Endothelial cell of umbilical vein (primary cell): Measurements from ENCODE around the gene SLCO3A1. TPM values are rescaled to one million over a fixed set of nuclear protein-coding genes. Genes with fewer than 3 reads are reported as not detected.

Source experiments
- BruUV-seq: library from RNA; stranded (reverse); fragments of 400-500 nt; replicated peaks from 2 replicates; lab custom pipeline; 2021; lab: Mats Ljungman, UMichigan
- CTCF ChIA-PET: fragments of 300-600, 350-600 bp; sonication (Branson Sonifier 250); formaldehyde crosslinking; loops from one replicate; lab custom pipeline; 2021; ENCODE audit warnings: antibody characterized with exemption, inconsistent platforms; lab: Charles Lee
- POLR2A ChIA-PET: fragments of 300-600, 350-600 bp; sonication (Branson Sonifier 250); formaldehyde crosslinking; loops from one replicate; lab custom pipeline; 2021; ENCODE audit warnings: antibody characterized with exemption, inconsistent platforms; lab: Charles Lee
- DNase-seq: peaks from one replicate; pipeline ENCODE4 v3.0.0-alpha.2; 2011; ENCODE audit warnings: low read depth, low spot score
- FAIRE-seq: peaks from 2 replicates; lab custom pipeline; 2011; peaks lifted over from hg19 to GRCh38; lab: Jason Lieb, UNC
- H2AFZ ChIP-seq: 2 replicates; pipeline ENCODE4 v1.6.0; 2012; ENCODE audit warnings: low read depth, low read length, control low read depth, inconsistent platforms
- H3K27ac ChIP-seq: 2 replicates; pipeline ENCODE4 v1.5.1; 2011; ENCODE audit warnings: low read depth, mild to moderate bottlenecking, control low read depth, low read length, moderate library complexity; ENCODE audit not compliant: insufficient read depth
- H3K27me3 ChIP-seq, 2 experiments: 2 replicates each; pipeline versions ENCODE4 v1.6.0 to v1.6.1; 2011; ENCODE audit warnings: low read length in 2 of 2, mixed read lengths in 1 of 2; ENCODE audit not compliant: control insufficient read depth in 2 of 2, insufficient read depth in 2 of 2
- H3K36me3 ChIP-seq, 2 experiments: 2 replicates in 1 of 2; 3 replicates in 1 of 2; pipeline ENCODE4 v1.5.1; 2011; ENCODE audit warnings: low read length in 2 of 2, mild to moderate bottlenecking in 1 of 2, moderate library complexity in 1 of 2; ENCODE audit not compliant: control insufficient read depth in 2 of 2, insufficient read depth in 2 of 2; ENCODE audit errors: extremely low read depth in 1 of 2
- H3K4me1 ChIP-seq: 3 replicates; pipeline ENCODE4 v1.5.1; 2011; ENCODE audit warnings: mild to moderate bottlenecking, low read length; ENCODE audit not compliant: control insufficient read depth, insufficient read depth; ENCODE audit errors: extremely low read depth
- H3K4me2 ChIP-seq: 2 replicates; pipeline ENCODE4 v1.6.1; 2011; ENCODE audit warnings: low read length, control low read depth, mixed read lengths; ENCODE audit not compliant: insufficient read depth
- H3K4me3 ChIP-seq, 3 experiments: fragments of 200-600 bp in 1 of 3; sonication (generic), shearing (Covaris generic) in 1 of 3; replicated peaks in 1 of 3; 2 replicates each; pipeline ENCODE4 v1.5.1; 2011 to 2016; ENCODE audit warnings: control low read depth in 3 of 3, low read length in 3 of 3, mild to moderate bottlenecking in 2 of 3, inconsistent platforms in 1 of 3, low read depth in 1 of 3, moderate library complexity in 1 of 3; ENCODE audit not compliant: insufficient read depth in 1 of 3
- H3K79me2 ChIP-seq: 2 replicates; pipeline ENCODE4 v1.6.0; 2012; ENCODE audit warnings: low read length, inconsistent platforms; ENCODE audit not compliant: control insufficient read depth, insufficient read depth
- H3K9ac ChIP-seq: replicated peaks from 2 replicates; pipeline ENCODE3; 2011; ENCODE audit warnings: low read length, control low read depth; ENCODE audit not compliant: insufficient read depth; ENCODE audit errors: extremely low read depth
- H3K9me1 ChIP-seq: replicated peaks from 3 replicates; pipeline ENCODE4 v1.6.0; 2011; ENCODE audit warnings: mild to moderate bottlenecking, low read length; ENCODE audit not compliant: control insufficient read depth, insufficient read depth; ENCODE audit errors: extremely low read depth
- H3K9me3 ChIP-seq: replicated peaks from 2 replicates; pipeline ENCODE4 v1.5.1; 2012; ENCODE audit warnings: low read length, inconsistent platforms; ENCODE audit not compliant: control insufficient read depth, insufficient read depth
- H4K20me1 ChIP-seq: replicated peaks from 2 replicates; pipeline ENCODE3; 2011; ENCODE audit warnings: mild to moderate bottlenecking, low read length; ENCODE audit not compliant: control insufficient read depth, insufficient read depth; ENCODE audit errors: extremely low read depth
- EZH2 ChIP-seq: IDR thresholded peaks from 2 replicates; pipeline ENCODE4 v1.6.1; 2012; ENCODE audit warnings: borderline replicate concordance, low read depth, mild to moderate bottlenecking, moderate library complexity, low read length, inconsistent platforms; ENCODE audit not compliant: severe bottlenecking
- FOS ChIP-seq: IDR thresholded peaks from 2 replicates; pipeline ENCODE4 v1.6.1; 2011; ENCODE audit warnings: mild to moderate bottlenecking, low read length, moderate library complexity, borderline replicate concordance; ENCODE audit not compliant: insufficient read depth
- GATA2 ChIP-seq: IDR thresholded peaks from 2 replicates; pipeline ENCODE4 v1.7.0; 2011; ENCODE audit warnings: low read depth, mild to moderate bottlenecking, moderate library complexity, mixed read lengths, low read length; ENCODE audit not compliant: insufficient read length, insufficient read depth
- JUN ChIP-seq: IDR thresholded peaks from 2 replicates; pipeline ENCODE4 v1.6.1; 2011; ENCODE audit warnings: borderline replicate concordance, low read depth; ENCODE audit not compliant: insufficient read length, insufficient read depth
- MYC ChIP-seq: IDR thresholded peaks from one replicate; pipeline ENCODE4 v1.6.1; 2011; ENCODE audit warnings: mild to moderate bottlenecking, low read depth, low read length
- POLR2A ChIP-seq: IDR thresholded peaks from 2 replicates; pipeline ENCODE4 v1.6.1; 2012; ENCODE audit warnings: low read depth, mild to moderate bottlenecking, control low read depth, low read length
- POLR2AphosphoS5 ChIP-seq: IDR thresholded peaks from 2 replicates; pipeline ENCODE4 v1.6.1; 2012; ENCODE audit warnings: low read depth, mild to moderate bottlenecking, control low read depth, low read length, moderate library complexity; ENCODE audit not compliant: insufficient read depth
- dilution Hi-C: fragments of 300-500 bp; cut with MboI; formaldehyde crosslinking; loops from one replicate; pipeline ENCODE4 v1.15.0; 2019; ENCODE audit warnings: low sequenced_read_pairs; ENCODE audit not compliant: extremely low pct_ligation_motif_present
- intact Hi-C: fragments of 100-400 bp; cut with micrococcal nuclease; formaldehyde crosslinking; loops from one replicate; pipeline ENCODE4 v1.10.0; 2022
- polyA plus RNA-seq, 4 experiments: library from polyadenylated mRNA; depleted of rRNA in 3 of 4; stranded (reverse) in 3 of 4; unstranded in 1 of 4; fragments of >200 nt; gene quantifications; 2 replicates each; pipeline versions ENCODE4 v1.2.1 to v1.2.3, GENCODE V29; 2011 to 2012; ENCODE audit warnings: missing spikeins in 1 of 4
- total RNA-seq: library from RNA; stranded (reverse); gene quantifications from 2 replicates; pipeline ENCODE4 v1.2.3, GENCODE V29; 2021
- TF ChIP-seq, protein P1 (sequence below): IDR thresholded peaks from 2 replicates; pipeline ENCODE4 v1.6.1; 2011; ENCODE audit not compliant: insufficient read depth, insufficient read length
- TF ChIP-seq, protein P2 (sequence below), 2 donors: IDR thresholded peaks; 1 replicate in 1 of 2; 2 replicates in 1 of 2; pipeline ENCODE4 v1.5.1; 2011; ENCODE audit warnings: low read length in 2 of 2, mild to moderate bottlenecking in 2 of 2, moderate library complexity in 2 of 2, control low read depth in 1 of 2, inconsistent platforms in 1 of 2, low read depth in 1 of 2; ENCODE audit not compliant: insufficient read depth in 1 of 2; ENCODE audit errors: extremely low read depth in 1 of 2

Gene SLCO3A1
- total and polyA plus RNA-seq, 2 donors (not counting 3 experiments of a cell fraction or from before 2014, with no cell fraction given) = 0.88 to 0.92 TPM

DNA sequence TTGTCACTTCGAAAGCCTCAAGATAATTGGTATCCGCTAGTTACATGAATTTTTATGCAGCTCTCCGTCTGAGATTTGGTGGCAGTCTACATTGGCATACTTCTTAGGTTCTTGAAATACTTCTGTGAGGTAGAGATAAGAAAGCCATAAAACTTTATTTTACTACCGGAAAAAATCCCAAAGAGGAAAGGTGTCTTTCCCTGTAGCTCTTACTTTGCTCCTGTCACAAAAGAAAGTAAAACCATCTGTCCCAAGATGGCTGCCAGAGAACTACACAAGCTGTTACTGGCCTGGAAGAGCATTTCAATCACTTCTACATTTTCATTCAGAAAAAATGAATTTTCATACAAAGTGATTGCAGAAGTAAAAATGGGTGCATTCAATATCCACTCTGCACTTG is 325.4 kb downstream of the SLCO3A1 start:
- no peaks in the 10 kb centered on the region for H3K4me1 ChIP-seq
- no peak overlapping the region for H3K27ac ChIP-seq
- H3K79me2 ChIP-seq = no peaks in the 10 kb centered on the region
- no peak overlapping the region for H3K4me2 ChIP-seq
- no peak overlapping the region for H3K9ac ChIP-seq
- intact Hi-C loops (no loop called here), dilution Hi-C loops (no loop called here)
- no peaks in the 10 kb centered on the region for H3K27me3 ChIP-seq
- H3K9me3 ChIP-seq = no peaks in the 10 kb centered on the region
- no peaks in the 10 kb centered on the region for H4K20me1 ChIP-seq
- no peak for FAIRE-seq
- POLR2A ChIA-PET = no interaction called here
- BruUV-seq = no TSS peak
- CTCF ChIA-PET = no interaction called here
- no peak overlapping the region for H3K4me3 ChIP-seq
- no peak for DNase-seq
- TF ChIP-seq GATA2 (no peak), POLR2A (no peak), JUN (no peak), FOS (no peak), EZH2 (no peak)
- TF ChIP-seq, protein P1, sequence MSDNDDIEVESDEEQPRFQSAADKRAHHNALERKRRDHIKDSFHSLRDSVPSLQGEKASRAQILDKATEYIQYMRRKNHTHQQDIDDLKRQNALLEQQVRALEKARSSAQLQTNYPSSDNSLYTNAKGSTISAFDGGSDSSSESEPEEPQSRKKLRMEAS = no peak
- H3K36me3 ChIP-seq = no peaks in the 10 kb centered on the region
- H3K9me1 ChIP-seq = no peaks in the 10 kb centered on the region
- no peak overlapping the region for H2AFZ ChIP-seq

DNA sequence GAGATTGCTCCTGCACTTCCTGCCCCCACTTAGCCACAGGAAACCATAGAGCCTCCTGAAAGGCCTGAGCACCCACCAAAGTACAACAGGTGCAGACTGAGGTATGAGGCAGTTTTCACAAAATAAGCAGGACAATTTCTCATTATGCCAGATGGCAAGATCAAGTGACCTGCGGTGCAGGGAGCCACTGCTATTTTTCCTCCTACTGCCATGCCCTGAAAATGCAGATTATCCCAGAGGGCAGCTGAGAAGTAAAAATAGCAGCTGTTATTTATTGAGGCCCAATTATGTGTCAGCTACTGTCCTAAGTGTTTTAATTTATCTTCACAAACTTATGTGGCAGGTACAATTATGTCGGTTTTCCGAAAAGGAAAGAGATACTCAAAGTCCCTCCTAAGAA is 330.6 kb downstream of the SLCO3A1 start:
- POLR2A ChIA-PET = no interaction called here
- no peaks in the 10 kb centered on the region for H3K36me3 ChIP-seq
- H3K79me2 ChIP-seq = no peaks in the 10 kb centered on the region
- no peak overlapping the region for H3K9ac ChIP-seq
- no peak overlapping the region for H3K4me2 ChIP-seq
- no TSS peak for BruUV-seq
- H2AFZ ChIP-seq = no peak overlapping the region
- dilution Hi-C loops = no loop called here
- CTCF ChIA-PET = no interaction called here
- H3K27me3 ChIP-seq = no peaks in the 10 kb centered on the region
- DNase-seq = no peak
- no peaks in the 10 kb centered on the region for H3K9me3 ChIP-seq
- TF ChIP-seq MYC (no peak), POLR2A (no peak), POLR2AphosphoS5 (no peak), GATA2 (no peak), FOS (no peak)
- TF ChIP-seq, protein P1 = no peak
- TF ChIP-seq, protein P2, sequence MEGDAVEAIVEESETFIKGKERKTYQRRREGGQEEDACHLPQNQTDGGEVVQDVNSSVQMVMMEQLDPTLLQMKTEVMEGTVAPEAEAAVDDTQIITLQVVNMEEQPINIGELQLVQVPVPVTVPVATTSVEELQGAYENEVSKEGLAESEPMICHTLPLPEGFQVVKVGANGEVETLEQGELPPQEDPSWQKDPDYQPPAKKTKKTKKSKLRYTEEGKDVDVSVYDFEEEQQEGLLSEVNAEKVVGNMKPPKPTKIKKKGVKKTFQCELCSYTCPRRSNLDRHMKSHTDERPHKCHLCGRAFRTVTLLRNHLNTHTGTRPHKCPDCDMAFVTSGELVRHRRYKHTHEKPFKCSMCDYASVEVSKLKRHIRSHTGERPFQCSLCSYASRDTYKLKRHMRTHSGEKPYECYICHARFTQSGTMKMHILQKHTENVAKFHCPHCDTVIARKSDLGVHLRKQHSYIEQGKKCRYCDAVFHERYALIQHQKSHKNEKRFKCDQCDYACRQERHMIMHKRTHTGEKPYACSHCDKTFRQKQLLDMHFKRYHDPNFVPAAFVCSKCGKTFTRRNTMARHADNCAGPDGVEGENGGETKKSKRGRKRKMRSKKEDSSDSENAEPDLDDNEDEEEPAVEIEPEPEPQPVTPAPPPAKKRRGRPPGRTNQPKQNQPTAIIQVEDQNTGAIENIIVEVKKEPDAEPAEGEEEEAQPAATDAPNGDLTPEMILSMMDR (IDR thresholded peaks at IDR 0.05; ENCODE audit: extremely low read depth in 1 of 2, insufficient read depth in 1 of 2, low read depth in 1 of 2, low read length in 2 of 2) = no peak
- FAIRE-seq = no peak
- H3K4me1 ChIP-seq = no peaks in the 10 kb centered on the region
- no peaks in the 10 kb centered on the region for H3K9me1 ChIP-seq
- H3K27ac ChIP-seq = no peak overlapping the region
- intact Hi-C loops = no loop called here
- H3K4me3 ChIP-seq = no peak overlapping the region
- H4K20me1 ChIP-seq = no peaks in the 10 kb centered on the region
